ENCODE results near the gene SLC41A1. TPM values are rescaled to one million over a fixed set of nuclear protein-coding genes. Genes with fewer than 3 reads are reported as not detected.

SLC41A1 gene
- total and polyA plus RNA-seq, 2 experiments from 2014 or later = 11.8 to 30.0 TPM

GRCh38 chr1:205746757-205747412 lies 66.1 kb downstream of the SLC41A1 start:
- Mint-ChIP-seq H3K4me3 (peak overlapping the region; percentile 99), H3K27ac (no peak overlapping the region), H3K9me3 (no peaks in the 10 kb centered on the region), H3K27me3 (ENCODE audit: insufficient read depth, low read depth, poor library complexity) (peaks cover 12% of the 10 kb centered on the region), H3K4me1 (peaks cover 56% of the 10 kb centered on the region), H3K36me3 (ENCODE audit: low read depth) (peaks cover 30% of the 10 kb centered on the region)
- no peaks in the 10 kb centered on the region for H3K27me3 ChIP-seq (ENCODE audit: insufficient read depth)
- peaks cover 74% of the 10 kb centered on the region for H3K79me2 ChIP-seq (replicated peaks; ENCODE audit: insufficient read depth)
- no peaks in the 10 kb centered on the region for H3K36me3 ChIP-seq (ENCODE audit: insufficient read depth)
- H3K27ac ChIP-seq (ENCODE audit: low read depth) = peak overlapping the region; percentile 45; the same call in 1 of the 2 replicates
- H3K4me1 ChIP-seq (ENCODE audit: insufficient read depth) = peaks cover 53% of the 10 kb centered on the region
- peaks cover 58% of the 10 kb centered on the region for H4K20me1 ChIP-seq (replicated peaks; ENCODE audit: insufficient read depth)
- H2AFZ ChIP-seq = no peak overlapping the region
- peak overlapping the region; percentile 84 for H3K4me2 ChIP-seq
- 0 out of 2 replicates have a peak, but pooled peaks cover 3% of the 10 kb centered on the region for H3F3A ChIP-seq (replicated peaks; ENCODE audit: low read depth)
- ATAC-seq (no peak), DNase-seq (ENCODE audit: low spot score) (no peak)
- H3K4me3 ChIP-seq = peak overlapping the region; percentile 89
- TF ChIP-seq NANOG (IDR thresholded peaks at IDR 0.05; ENCODE audit: borderline replicate concordance) = no peak
- TF ChIP-seq ZNF462 (CRISPR knock-in tag; IDR thresholded peaks at IDR 0.05) = no peak
- no peak for TF ChIP-seq CREB1 (CRISPR knock-in tag; IDR thresholded peaks at IDR 0.05; ENCODE audit: low read depth)
- no peak for TF ChIP-seq STAT1 (IDR thresholded peaks at IDR 0.05; ENCODE audit: unreplicated experiment)
- TF ChIP-seq ETS1 (IDR thresholded peaks at IDR 0.05) = no peak
- no peak for TF ChIP-seq EZH2 (IDR thresholded peaks at IDR 0.05; ENCODE audit: low read depth, unreplicated experiment)
- no peaks in the 10 kb centered on the region for H3K9me2 ChIP-seq (ENCODE audit: insufficient read depth)
